GM19099 (cell line): ENCODE results near the gene DNAJB4.

Experiments used
- POLR2A ChIP-seq: IDR thresholded peaks from 3 replicates; pipeline ENCODE4 v1.6.1; 2011; ENCODE audit warnings: low read depth; ENCODE audit not compliant: insufficient read length; ENCODE audit errors: extremely low read depth

The DNAJB4 gene

DNA sequence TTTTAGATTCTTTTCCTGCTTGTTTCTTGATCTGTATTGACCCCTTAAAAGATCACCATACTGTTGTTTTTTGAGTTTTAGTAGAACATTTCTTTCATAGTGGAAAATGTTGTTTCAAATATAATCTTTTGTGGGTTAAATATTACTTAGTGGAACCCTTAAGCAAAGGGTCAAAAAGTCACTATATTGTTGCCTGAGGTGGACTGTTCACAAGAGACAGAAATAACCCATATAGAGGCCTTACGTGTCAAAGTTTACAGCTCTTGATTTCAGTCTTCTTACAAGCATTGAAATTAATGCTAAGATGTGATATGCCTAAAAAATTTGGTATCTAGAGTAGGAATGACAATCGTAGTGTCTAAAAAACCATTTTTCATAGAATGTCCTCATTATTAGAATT is 6.3 kb downstream of the DNAJB4 start:
- no peak for TF ChIP-seq POLR2A

DNA sequence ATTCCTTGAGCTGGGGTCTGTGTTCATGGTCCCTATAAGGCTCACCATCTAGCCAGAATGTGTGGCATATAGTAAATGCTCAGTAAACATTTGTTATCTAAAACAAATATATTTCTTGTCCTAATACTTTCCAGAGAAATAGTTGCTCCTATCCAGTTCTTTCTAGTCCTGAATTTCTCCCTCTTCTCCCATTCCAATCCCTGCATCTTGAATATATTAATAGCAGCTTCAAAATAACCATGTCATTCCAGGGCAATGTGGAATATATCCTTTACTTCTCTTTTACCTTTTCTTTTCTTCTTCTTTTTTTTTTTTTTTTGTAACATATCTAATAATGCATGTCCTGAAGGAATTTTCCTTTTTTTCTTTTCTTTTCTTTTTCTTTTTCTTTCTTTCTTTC is 10.4 kb downstream of the DNAJB4 start:
- no peak for TF ChIP-seq POLR2A

DNA sequence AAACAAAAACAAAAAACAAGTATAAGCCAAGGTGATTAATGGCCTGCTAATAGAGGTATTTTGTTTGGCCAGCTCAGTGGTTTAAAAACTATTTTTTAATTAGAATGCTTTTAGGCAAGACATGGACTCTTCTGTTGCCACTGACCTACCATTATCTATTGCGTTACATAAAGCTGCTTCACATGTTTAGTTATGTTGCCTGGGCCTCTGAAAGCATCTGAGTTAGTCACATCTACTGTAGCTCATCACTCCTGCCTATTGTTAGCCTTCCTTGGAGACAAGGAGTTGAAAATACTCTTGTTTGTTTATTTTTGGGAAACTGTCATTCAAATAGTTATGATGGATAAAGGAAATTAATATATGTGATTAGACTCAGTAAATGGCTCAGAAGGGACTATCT is 14.3 kb downstream of the DNAJB4 start:
- no peak for TF ChIP-seq POLR2A

DNA sequence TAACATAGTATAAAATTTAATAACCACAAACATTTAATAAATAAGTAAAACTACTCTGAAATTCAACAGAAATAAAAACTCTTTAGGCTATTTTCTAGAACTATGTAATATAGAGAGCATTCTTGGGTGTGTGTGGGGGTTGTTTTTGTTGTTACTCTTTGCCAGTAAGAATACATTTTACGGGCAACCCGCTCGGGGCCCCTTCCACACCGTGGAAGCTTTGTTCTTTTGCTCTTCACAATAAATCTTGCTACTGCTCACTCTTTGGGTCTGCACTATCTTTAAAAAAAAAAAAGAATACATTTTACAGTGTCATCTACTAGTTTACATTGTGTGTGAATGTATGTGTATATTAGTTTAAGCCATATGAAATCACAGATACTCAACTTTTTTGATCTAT is 25.1 kb downstream of the DNAJB4 start:
- TF ChIP-seq POLR2A: no peak

DNA sequence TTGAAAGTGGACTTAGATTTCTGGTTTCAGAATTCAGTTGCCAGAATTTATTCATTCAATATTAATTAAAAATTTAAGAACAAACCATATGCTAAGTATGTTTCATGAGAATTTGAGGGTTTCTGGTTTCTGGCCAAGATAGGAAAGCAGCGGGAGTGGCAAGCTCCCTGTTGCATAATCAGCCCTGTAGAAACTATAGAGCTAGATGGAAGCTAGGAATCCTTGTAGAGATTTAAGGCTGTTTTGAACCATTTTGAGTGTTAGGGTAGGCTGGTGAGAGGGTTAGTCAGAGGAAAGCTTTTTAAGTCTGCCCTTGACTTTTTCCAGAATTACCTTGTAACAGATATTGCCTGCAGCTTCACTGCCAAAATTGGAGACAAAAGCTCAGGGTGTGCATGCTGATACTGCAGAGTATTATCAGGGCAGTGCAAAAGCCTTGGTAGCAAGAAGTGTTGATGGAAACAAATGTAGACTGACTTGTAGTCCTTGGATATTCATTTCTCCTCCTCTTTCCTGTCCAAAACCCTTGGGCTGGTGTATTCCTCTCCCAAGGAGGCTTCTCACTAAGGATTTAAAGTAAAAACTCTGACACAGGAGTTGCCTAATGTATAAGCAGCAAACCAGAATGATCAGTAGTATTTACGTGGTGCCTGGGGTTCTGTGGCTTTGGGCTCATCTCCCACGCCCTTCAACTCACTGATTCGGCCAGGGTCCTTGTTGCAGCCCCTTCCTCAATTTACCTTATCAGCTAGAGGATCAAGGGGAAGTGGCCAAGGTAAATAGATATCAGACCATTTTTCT is 28.5 kb downstream of the DNAJB4 start:
- no peak for TF ChIP-seq POLR2A

DNA sequence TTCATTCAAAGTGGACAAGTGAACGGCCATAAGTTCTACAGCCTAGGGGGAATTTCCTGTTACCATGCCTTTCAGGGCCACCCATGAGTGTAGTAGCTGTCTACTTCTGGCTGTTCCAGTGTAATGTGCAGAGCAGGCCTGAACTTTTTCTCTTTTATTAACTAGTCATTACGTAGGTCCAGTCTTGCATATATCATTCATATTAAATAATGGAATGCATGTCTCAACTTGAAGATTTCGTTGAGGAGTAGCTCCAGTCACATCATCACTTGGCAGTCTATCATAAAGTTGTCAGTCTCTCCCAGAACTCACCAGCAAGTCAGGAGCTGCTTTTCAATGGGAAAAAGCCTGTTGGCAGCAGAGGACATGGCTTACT is 29.0 kb downstream of the DNAJB4 start:
- TF ChIP-seq POLR2A: no peak

DNA sequence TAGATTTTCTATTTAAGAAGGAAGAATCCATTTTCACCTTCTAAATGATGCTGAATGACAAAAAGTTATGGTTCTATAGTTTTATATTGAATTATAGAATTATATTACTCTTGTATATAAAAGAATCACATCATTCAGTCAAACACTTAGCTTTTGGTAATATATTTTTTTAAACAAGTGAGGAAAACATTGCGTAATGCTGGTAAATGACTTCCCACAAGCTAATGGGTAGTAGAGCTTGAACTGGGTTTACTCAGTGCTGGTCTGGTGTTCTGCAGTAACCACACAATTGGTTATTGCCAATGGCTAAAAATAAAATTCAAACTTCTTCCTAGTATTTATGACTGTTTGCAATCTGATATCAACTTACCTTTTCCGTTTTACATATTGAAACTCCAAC is 30.4 kb downstream of the DNAJB4 start:
- no peak for TF ChIP-seq POLR2A

DNA sequence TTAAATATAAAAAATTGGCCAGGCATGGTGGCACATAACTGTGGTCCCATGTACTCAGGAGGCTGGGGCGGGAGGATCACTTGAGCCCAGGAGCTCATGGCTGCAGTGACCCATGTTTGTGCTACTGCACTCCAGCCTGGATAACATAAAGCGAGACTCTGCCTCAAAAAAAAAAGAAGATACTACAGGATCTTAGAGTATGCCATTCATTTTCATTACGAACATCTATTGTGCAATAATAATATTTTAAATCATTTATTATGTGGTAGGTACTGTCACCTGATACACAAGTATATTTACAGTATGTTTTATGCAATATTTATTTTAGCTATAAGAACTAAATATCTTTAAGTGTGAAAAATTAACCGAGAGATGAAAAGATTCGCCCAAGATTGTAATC is 31.7 kb downstream of the DNAJB4 start:
- no peak for TF ChIP-seq POLR2A

DNA sequence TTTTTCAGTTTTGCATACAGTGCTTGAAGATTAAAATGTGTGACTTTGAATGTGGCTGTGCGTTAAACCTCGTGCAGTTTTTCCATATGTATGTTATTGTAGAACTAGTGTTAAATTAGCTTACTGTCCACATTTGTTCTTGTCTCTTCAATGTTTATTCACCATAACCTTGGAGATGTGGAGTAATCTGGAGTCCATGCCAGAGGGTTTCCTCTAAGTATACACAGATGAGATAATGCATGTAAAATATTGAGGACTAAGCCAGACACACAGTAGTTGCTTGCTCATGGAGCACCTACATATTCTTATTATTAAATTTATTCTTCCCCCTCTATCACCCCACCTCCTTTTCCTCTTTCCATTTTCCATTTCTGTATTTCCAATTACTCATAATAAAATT is 33.3 kb downstream of the DNAJB4 start:
- no peak for TF ChIP-seq POLR2A

DNA sequence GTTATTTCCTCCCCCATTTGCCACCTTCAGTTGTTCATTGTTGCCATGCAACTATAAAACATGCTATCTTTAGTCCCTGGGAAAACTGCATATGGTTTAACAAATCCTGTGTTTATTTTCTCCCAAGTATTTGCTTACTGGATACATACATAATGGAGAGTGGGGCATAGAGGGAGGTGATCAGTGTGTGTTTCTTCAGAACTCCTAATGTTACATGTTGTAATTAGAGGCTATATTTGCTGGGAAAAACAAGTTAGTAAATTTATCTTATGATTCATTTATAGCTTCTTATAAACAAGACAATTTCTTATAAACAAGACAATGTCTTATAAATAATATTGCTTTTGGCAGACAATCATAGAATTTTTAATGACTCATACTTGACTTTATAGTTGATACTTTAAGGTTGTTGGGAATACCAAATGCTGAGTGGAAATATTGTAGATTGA is 33.8 kb downstream of the DNAJB4 start:
- no peak for TF ChIP-seq POLR2A

DNA sequence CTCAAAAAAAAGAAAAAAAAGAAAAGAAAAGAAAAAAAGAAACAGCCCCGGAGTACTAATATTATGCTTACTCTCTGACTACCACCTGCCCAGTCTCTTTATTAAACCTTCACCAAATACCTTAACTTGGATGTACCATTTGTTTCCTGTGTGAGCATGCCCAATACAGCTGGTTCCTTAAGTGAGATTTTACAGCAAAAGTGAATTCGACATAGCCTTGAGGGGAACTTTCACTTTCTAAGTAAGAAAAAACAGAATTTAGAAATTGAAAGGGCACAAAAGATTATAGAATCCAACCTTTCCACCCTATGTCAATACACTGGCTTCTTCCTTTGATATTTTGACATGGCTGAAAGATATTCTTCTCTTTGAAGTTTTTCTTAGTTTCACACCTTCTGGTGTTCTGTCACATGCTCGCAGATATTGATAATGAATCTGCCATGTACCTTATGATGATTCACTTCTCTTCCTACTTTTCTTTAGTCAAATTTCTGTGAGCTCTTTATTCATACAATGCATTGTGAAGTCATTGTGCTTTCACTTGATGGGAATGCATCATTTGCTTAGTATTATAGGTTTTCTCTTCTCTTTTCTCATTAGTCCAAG is 35.8 kb downstream of the DNAJB4 start:
- no peak for TF ChIP-seq POLR2A

DNA sequence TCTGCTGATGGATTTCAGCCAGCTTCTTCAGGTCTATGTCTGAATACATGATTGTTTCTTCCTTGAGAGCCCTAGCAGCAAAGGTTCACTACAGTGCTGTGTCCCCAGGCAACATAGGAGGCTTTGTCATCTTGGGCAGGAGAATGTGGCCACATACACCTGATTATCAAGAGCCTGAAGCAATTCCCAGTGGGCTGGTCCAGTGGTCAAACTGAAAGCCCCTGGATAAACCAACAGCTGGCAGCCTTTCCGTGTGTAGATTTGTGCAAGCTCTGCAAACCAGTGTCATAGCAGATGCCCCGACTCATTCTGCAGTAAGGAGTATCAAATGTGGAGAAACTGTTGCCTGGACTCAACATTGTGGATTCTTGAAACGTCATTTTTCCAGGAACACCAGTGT is 38.7 kb downstream of the DNAJB4 start:
- no peak for TF ChIP-seq POLR2A

DNA sequence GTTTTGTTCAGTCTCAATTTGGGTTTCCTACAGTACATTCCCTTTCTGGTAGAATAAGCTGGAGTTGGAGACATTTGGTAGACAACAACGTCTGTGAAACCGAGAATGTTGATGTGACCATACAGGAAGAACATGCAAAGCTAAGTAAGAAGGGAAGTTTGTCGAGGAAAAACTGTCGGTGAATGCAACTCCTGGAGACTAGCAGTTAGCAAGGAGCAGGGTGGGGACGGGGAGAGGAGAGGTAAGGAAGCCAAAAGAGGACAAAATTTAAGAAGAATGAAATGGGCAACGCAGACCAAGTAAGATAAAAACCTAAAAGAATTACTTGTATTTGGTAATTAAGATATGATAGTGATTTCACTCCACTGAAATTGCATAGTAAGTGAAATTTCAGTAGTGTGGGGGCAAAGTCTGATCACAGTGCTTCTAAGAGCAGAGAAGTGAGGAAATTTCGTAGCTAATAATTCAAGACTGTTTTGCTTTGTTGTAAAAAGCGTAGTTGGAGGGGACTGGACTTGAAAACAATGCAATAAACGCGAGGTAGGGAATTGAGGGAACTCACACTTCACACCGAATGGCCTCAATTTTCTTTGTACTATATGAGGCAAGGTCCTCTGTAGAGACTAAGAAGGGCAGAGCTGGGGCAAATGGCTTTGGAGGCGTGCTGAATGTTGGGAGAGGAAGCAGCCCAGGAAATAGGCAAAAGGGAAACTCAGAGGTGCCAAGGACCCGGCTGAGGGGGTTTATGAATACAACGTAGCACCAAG is 40.2 kb downstream of the DNAJB4 start:
- TF ChIP-seq POLR2A: no peak

DNA sequence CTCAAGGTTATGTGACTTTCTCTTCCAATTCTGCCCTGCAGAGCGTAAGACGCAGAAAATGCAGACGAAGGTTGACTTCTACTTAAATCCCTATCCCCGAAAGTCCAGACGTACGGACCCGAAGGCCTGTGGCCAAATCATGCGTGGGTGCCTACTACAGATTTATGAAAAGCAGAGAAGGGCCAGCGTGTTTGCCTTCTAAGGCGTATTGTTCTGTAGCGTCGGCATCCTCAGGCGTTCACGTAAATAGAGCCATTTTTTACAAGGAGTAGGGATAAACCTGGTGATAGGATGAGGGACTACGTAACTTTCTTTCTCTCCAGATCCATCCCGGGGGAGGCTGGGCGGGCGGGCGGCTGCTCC is 40.8 kb downstream of the DNAJB4 start:
- no peak for TF ChIP-seq POLR2A

DNA sequence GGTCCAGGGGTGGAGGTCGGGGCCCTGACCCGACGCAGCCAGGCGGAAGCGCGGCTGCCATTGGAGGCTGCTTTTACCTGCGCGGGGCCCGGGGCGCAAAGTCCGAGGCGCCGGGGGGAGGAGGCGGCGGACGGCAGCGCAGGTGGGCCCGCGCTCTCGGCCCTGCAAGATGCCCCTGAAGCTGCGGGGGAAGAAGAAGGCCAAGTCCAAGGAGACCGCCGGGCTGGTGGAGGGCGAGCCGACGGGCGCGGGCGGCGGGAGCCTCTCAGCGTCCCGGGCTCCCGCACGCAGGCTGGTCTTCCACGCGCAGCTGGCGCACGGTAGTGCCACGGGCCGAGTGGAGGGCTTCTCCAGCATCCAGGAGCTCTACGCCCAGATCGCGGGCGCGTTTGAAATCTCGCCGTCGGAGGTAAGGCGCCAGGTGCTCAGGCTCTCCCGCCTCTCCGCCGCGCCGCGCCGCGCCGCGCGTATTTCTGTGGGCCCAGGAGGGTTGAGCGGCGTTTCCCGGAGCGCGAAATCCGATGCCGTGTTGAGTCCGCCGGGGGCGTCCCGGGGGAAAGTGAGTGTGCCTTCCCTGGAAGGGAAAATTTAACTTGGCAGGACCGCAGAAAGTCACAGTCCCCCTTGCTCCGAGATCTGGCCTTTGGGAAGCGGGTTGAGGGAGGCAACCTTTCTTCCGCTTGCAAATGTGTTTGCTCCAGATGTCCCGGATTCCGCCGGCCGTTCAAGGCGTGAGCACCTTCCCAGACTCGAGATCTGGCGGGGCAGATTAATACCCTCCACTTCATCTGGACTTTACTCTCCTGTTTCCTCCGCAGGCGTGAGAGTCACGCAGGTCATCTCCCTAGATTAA is 41.4 kb downstream of the DNAJB4 start, which contains the start of gene GIPC2:
TSS of gene GIPC2 (plus strand) at position 41 of the 853 bp plus-strand sequence. CDS start at position 170, 129 bp downstream.
- TF ChIP-seq POLR2A: no peak
